ENCODE data around the gene PID1. TPM values are rescaled to one million over a fixed set of nuclear protein-coding genes. Genes with fewer than 3 reads are reported as not detected.

The PID1 gene
- total RNA-seq, 1 donor from 2014 or later = 0.34 TPM

DNA sequence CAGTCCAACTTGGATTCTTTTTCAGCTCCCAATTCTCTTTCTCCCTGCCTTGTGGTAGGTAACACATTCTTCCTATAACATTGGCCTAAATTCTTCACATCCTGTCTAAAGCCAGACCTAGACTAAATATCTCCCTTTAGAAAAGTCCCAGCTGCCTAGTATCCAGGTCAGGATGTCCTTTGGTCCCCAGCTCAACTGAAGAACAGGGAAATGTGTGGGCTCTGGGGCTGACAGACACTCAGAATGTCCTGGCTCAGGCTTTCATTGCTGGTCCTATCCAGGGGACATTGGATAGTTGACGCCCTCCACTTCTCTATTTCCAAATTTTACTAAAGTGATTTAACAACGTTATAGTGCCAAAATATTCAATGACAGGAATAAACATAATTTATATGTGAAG, 219.3 kb downstream of the PID1 start:
- H3K36me3 Mint-ChIP-seq (ENCODE audit: insufficient read depth) = no peaks in the 10 kb centered on the region
- TF ChIP-seq, protein P1, sequence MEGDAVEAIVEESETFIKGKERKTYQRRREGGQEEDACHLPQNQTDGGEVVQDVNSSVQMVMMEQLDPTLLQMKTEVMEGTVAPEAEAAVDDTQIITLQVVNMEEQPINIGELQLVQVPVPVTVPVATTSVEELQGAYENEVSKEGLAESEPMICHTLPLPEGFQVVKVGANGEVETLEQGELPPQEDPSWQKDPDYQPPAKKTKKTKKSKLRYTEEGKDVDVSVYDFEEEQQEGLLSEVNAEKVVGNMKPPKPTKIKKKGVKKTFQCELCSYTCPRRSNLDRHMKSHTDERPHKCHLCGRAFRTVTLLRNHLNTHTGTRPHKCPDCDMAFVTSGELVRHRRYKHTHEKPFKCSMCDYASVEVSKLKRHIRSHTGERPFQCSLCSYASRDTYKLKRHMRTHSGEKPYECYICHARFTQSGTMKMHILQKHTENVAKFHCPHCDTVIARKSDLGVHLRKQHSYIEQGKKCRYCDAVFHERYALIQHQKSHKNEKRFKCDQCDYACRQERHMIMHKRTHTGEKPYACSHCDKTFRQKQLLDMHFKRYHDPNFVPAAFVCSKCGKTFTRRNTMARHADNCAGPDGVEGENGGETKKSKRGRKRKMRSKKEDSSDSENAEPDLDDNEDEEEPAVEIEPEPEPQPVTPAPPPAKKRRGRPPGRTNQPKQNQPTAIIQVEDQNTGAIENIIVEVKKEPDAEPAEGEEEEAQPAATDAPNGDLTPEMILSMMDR (IDR thresholded peaks at IDR 0.05; ENCODE audit: unreplicated experiment) = no peak
- H3K9me3 Mint-ChIP-seq (ENCODE audit: low read depth) = no peaks in the 10 kb centered on the region
- no peak overlapping the region for H3K4me3 Mint-ChIP-seq (ENCODE audit: low read depth)
- H3K27me3 Mint-ChIP-seq = no peaks in the 10 kb centered on the region
- DNase-seq (ENCODE audit: low spot score, unreplicated experiment) = no peak
- H3K27ac Mint-ChIP-seq = no peak overlapping the region
- no peaks in the 10 kb centered on the region for H3K4me1 Mint-ChIP-seq (ENCODE audit: low read depth)

DNA sequence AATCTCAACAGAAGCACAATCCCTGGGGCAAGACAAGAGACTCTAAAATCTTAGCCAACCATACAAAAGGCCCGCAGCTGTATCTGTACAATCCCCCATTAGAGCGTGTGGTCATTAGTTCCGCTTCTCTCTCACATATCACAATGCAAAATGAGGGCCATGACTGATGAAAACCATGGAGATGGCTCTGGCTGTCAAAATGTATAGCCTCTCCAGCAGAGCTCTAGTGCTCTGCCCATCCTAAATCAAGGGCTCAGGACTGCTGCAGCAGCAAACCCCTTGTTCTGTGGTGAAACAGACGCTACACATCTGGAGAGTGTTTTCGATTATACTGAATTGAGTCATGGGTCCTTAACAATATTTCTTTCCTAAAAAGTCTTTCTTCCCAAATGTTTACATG, 221.0 kb downstream of the PID1 start:
- DNase-seq (ENCODE audit: low spot score, unreplicated experiment) = no peak
- Mint-ChIP-seq H3K27me3 (no peaks in the 10 kb centered on the region), H3K4me1 (ENCODE audit: low read depth) (no peaks in the 10 kb centered on the region), H3K36me3 (ENCODE audit: insufficient read depth) (no peaks in the 10 kb centered on the region), H3K9me3 (ENCODE audit: low read depth) (no peaks in the 10 kb centered on the region), H3K27ac (no peak overlapping the region), H3K4me3 (ENCODE audit: low read depth) (no peak overlapping the region)
- TF ChIP-seq, protein P1 (IDR thresholded peaks at IDR 0.05; ENCODE audit: unreplicated experiment) = no peak

- H3K4me3 Mint-ChIP-seq (ENCODE audit: low read depth) = no peak overlapping the region
- no peak for DNase-seq (ENCODE audit: low spot score, unreplicated experiment)
- no peaks in the 10 kb centered on the region for H3K4me1 Mint-ChIP-seq (ENCODE audit: low read depth)
- no peaks in the 10 kb centered on the region for H3K27me3 Mint-ChIP-seq
- TF ChIP-seq, protein P1 (IDR thresholded peaks at IDR 0.05; ENCODE audit: unreplicated experiment) = no peak
- H3K9me3 Mint-ChIP-seq (ENCODE audit: low read depth) = no peaks in the 10 kb centered on the region
- H3K27ac Mint-ChIP-seq = no peak overlapping the region
- H3K36me3 Mint-ChIP-seq (ENCODE audit: insufficient read depth) = no peaks in the 10 kb centered on the region
Observed at GRCh38 chr2:229048134-229048533, 223.0 kb downstream of the PID1 start.

GRCh38 chr2:229045671-229046070, 225.4 kb downstream of the PID1 start:
- Mint-ChIP-seq H3K9me3 (ENCODE audit: low read depth) (no peaks in the 10 kb centered on the region), H3K36me3 (ENCODE audit: insufficient read depth) (no peaks in the 10 kb centered on the region), H3K27ac (no peak overlapping the region), H3K27me3 (no peaks in the 10 kb centered on the region), H3K4me1 (ENCODE audit: low read depth) (no peaks in the 10 kb centered on the region), H3K4me3 (ENCODE audit: low read depth) (no peak overlapping the region)
- TF ChIP-seq, protein P1 (IDR thresholded peaks at IDR 0.05; ENCODE audit: unreplicated experiment) = no peak
- no peak for DNase-seq (ENCODE audit: low spot score, unreplicated experiment)

DNA sequence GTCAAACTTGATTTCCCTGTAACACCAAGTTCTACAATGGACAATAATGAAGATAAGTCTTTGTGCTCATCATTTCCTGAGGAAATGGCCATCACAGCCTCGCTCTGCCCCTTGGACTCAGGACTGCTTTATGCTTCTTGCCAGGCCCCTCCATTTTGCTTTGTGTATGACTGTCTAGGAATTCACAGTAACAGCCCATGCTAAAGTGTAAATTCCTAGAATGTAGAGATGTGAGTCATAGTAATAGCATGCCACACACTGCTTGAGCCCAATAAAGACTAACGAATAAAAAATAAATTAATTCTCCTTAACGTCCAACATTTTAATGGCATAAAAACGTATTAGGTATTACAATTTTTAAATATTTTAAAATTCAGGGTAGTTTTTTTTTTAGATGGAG, 226.5 kb downstream of the PID1 start:
- Mint-ChIP-seq H3K4me1 (ENCODE audit: low read depth) (no peaks in the 10 kb centered on the region), H3K4me3 (ENCODE audit: low read depth) (no peak overlapping the region), H3K9me3 (ENCODE audit: low read depth) (no peaks in the 10 kb centered on the region), H3K27ac (no peak overlapping the region), H3K36me3 (ENCODE audit: insufficient read depth) (no peaks in the 10 kb centered on the region), H3K27me3 (no peaks in the 10 kb centered on the region)
- TF ChIP-seq, protein P1 (IDR thresholded peaks at IDR 0.05; ENCODE audit: unreplicated experiment) = no peak
- DNase-seq (ENCODE audit: low spot score, unreplicated experiment) = no peak

All from progenitor cell of endocrine pancreas (in vitro differentiated cells).